ENCODE measurements around the gene NR1H2. TPM values are rescaled to one million over a fixed set of nuclear protein-coding genes. Genes with fewer than 3 reads are reported as not detected.

The NR1H2 gene
- total and polyA plus RNA-seq, 10 of the 15 experiments (the other 5 are each of a cell fraction or from before 2014, with no cell fraction given), result 0.05 to 54.2 (median 35.1) TPM

DNA sequence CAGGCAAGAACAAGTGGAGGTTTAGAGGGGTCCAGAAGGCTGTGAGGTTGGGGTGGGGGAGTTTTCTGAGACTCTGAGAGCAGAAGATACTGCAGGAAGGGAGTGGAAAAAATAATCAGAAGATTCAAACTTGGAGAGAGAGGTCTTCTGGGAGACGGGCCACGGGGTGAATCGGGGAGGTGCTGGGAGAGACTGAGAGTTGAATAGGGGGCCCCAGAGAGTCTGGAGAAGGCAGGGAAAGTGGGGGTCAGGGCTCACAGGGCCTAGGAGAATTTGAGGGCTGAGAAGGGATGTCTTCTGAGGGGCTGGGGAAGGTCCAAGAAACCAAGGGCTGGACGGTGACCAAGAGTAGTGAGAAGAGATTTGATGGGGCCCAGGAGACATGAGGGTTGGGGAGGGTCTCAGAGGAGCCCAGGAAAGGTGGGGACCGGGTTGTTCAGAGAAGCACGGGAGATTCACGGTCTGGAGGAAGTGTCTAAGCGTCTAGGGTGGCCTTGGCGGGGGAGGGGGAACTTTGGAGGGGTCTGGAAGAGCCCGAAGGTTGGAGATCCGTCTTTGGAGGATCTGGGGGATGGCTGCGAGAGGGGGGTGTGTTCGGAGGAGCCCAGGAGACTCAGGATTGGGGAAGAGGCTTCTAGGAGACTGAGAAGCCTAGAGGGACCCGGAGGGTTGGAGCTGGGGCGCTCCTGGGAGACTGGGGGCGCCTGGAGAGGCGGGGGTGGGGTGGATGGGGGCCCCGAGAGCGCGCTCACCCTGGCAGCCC is 48.6 kb upstream of the NR1H2 start:
- Histone ChIP-seq H3K79me2 (ENCODE audit: control insufficient read depth, insufficient read depth, low read length) (no peaks in the 10 kb centered on the region), H3K4me1 (ENCODE audit: control insufficient read depth, insufficient read depth, low read length) (peaks cover 25% of the 10 kb centered on the region), H3K27me3 (replicated peaks in 1 of 2; ENCODE audit: control insufficient read depth in 2 of 2, insufficient read depth in 2 of 2, low read length in 1 of 2) (peaks cover 2 to 16% of the 10 kb centered on the region in 2 experiments; a peak in 3 of 4 replicates), H3K4me2 (ENCODE audit: control insufficient read depth, insufficient read depth) (no peak overlapping the region), H4K20me1 (ENCODE audit: control insufficient read depth, insufficient read depth) (peaks cover 4% of the 10 kb centered on the region; the same call in 1 of the 2 replicates), H3K9me3 (replicated peaks; ENCODE audit: control insufficient read depth, insufficient read depth, low read length) (no peaks in the 10 kb centered on the region; the same call in 2 of the 3 replicates), H3K4me3 (no peak overlapping the region; the same call in 1 of the 2 replicates), H3K36me3 (ENCODE audit: control insufficient read depth in 2 of 2, insufficient read depth in 2 of 2, low read length in 1 of 2) (no peaks in the 10 kb centered on the region), H2AFZ (ENCODE audit: control insufficient read depth, low read depth, low read length) (no peak overlapping the region), H3K27ac (ENCODE audit: control insufficient read depth, insufficient read depth) (no peak overlapping the region), H3K9ac (ENCODE audit: control insufficient read depth, insufficient read depth, low read length) (no peak overlapping the region)
- ChIA-PET POLR2A (no interaction called here), CTCF (interaction anchor here (0.9 to 1.6 kb wide), 2 partner anchors 64 to 133 kb away, joined by 3 to 4 read pairs; no protein-coding TSS in a partner anchor), RAD21 (ENCODE audit: unreplicated experiment) (interaction anchor here (0.7 to 2.1 kb wide), 6 partner anchors 13 to 180 kb away, joined by 3 to 36 read pairs (median 6); no protein-coding TSS in a partner anchor), SMC1A (ENCODE audit: uncharacterized antibody, unreplicated experiment) (no interaction called here)
- ATAC-seq, result no peak
- intact Hi-C loops (cut with micrococcal nuclease; ENCODE audit: unreplicated experiment) (no loop called here), in situ Hi-C loops (cut with MboI) (loop anchor here (25.0 kb wide), 1 partner anchor 1035 kb away; the partner anchor contains the start of genes CLDND2, ETFB and NKG7)
- WGBS (ENCODE audit: insufficient coverage, insufficient replicate concordance, low lambda C conversion rate, missing lambda C conversion rate), result 18% methylated on average over 12 of the region's 20 CpGs
- TF ChIP-seq ZNF24 (IDR thresholded peaks at IDR 0.05) (no peak), MEF2B (IDR thresholded peaks at IDR 0.05; ENCODE audit: partially characterized antibody, poor library complexity, severe bottlenecking) (no peak), ZBED1 (IDR thresholded peaks at IDR 0.05; ENCODE audit: borderline replicate concordance) (no peak), PAX5 (IDR thresholded peaks at IDR 0.05; ENCODE audit: borderline replicate concordance, low read depth, low read length) (no peak), CHD1 (IDR thresholded peaks at IDR 0.05; ENCODE audit: low read depth, low read length) (no peak), SUPT20H (IDR thresholded peaks at IDR 0.05; ENCODE audit: borderline replicate concordance, control insufficient read depth, low read depth, low read length) (no peak), FOXK2 (IDR thresholded peaks at IDR 0.05) (no peak), EP300 (IDR thresholded peaks at IDR 0.05; ENCODE audit: borderline replicate concordance in 1 of 2, control insufficient read depth in 1 of 2, low read depth in 2 of 2, low read length in 2 of 2) (no peak), IKZF1 (conservative IDR thresholded peaks at IDR 0.05) (no peak)
- TF ChIP-seq, protein P1, sequence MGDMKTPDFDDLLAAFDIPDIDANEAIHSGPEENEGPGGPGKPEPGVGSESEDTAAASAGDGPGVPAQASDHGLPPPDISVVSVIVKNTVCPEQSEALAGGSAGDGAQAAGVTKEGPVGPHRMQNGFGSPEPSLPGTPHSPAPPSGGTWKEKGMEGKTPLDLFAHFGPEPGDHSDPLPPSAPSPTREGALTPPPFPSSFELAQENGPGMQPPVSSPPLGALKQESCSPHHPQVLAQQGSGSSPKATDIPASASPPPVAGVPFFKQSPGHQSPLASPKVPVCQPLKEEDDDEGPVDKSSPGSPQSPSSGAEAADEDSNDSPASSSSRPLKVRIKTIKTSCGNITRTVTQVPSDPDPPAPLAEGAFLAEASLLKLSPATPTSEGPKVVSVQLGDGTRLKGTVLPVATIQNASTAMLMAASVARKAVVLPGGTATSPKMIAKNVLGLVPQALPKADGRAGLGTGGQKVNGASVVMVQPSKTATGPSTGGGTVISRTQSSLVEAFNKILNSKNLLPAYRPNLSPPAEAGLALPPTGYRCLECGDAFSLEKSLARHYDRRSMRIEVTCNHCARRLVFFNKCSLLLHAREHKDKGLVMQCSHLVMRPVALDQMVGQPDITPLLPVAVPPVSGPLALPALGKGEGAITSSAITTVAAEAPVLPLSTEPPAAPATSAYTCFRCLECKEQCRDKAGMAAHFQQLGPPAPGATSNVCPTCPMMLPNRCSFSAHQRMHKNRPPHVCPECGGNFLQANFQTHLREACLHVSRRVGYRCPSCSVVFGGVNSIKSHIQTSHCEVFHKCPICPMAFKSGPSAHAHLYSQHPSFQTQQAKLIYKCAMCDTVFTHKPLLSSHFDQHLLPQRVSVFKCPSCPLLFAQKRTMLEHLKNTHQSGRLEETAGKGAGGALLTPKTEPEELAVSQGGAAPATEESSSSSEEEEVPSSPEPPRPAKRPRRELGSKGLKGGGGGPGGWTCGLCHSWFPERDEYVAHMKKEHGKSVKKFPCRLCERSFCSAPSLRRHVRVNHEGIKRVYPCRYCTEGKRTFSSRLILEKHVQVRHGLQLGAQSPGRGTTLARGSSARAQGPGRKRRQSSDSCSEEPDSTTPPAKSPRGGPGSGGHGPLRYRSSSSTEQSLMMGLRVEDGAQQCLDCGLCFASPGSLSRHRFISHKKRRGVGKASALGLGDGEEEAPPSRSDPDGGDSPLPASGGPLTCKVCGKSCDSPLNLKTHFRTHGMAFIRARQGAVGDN (IDR thresholded peaks at IDR 0.05), result no peak
- TF ChIP-seq, protein P2, sequence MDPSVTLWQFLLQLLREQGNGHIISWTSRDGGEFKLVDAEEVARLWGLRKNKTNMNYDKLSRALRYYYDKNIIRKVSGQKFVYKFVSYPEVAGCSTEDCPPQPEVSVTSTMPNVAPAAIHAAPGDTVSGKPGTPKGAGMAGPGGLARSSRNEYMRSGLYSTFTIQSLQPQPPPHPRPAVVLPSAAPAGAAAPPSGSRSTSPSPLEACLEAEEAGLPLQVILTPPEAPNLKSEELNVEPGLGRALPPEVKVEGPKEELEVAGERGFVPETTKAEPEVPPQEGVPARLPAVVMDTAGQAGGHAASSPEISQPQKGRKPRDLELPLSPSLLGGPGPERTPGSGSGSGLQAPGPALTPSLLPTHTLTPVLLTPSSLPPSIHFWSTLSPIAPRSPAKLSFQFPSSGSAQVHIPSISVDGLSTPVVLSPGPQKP (IDR thresholded peaks at IDR 0.05; ENCODE audit: low read depth, low read length), result no peak
- BruUV-seq (replicated peaks), result no TSS peak
- no peak for DNase-seq (ENCODE audit: low read depth, low spot score)
- FAIRE-seq, result no peak

Data from GM12878 (cell line).